Measurements from ENCODE around the gene TLE1.
A peak's percentile ranks its signal among the peaks of the same experiment; 100 is the strongest.

TLE1 gene

DNA sequence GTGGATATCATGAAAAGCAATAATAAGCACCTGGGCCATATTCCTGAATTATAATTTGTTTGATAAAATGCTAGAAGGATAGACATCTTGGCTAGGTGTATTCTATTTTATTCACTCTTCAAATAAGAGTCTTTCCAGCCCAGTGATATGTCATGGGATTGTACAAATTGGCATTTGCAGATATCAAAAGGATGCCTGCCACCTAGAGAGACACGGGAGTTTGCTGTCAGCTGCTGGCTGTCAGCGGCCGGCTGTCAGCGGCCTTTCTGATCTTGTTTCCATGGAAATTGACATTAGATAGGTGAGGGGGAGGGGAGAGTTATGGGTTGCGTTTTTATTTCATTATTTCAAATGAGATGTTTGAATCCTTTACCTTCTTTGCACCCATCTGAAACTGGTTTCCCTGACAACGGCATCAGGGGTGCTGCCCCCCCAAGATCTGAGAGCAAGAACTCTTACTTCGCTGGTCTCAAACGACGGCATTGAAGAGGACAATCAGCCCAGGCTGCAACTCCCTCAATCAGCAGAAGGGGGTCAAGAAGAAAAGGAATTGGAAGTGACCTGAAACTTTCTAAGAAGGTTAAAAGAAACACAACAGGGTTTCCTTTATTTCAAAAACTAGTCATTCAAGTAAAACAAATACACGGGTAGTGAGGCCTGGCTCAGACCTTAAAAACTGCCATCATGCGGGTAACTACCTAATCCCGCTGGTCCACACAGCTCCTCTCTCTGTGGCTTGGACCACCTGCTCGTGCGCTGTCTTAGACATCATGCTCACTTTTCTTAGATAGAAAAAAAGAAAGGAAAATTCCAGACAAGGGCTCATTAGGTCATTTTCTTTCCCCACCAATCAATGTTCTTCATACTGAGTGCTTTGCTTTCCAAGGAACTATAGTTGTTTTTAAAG lies 115.7 kb downstream of the TLE1 start:
- no peak for DNase-seq

DNA sequence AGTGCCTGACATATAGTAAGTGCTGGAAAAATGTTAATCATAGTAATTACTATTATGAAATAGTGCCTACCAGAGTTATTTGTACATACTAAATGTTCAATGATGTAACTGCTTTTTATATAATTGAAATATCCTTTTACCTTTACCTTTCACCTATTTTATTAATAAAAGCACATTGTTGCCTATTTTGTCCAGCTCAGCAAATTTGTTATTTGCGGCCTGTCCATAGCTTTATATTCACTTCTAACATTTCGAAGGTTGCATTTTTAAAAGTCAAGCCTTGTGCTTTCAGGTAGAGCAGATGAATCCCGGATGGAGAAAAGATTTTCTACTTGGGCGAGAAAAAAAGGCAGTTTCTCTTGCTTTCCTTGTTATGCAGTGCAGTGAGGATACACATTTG lies 119.3 kb downstream of the TLE1 start:
- no peak for DNase-seq

DNA sequence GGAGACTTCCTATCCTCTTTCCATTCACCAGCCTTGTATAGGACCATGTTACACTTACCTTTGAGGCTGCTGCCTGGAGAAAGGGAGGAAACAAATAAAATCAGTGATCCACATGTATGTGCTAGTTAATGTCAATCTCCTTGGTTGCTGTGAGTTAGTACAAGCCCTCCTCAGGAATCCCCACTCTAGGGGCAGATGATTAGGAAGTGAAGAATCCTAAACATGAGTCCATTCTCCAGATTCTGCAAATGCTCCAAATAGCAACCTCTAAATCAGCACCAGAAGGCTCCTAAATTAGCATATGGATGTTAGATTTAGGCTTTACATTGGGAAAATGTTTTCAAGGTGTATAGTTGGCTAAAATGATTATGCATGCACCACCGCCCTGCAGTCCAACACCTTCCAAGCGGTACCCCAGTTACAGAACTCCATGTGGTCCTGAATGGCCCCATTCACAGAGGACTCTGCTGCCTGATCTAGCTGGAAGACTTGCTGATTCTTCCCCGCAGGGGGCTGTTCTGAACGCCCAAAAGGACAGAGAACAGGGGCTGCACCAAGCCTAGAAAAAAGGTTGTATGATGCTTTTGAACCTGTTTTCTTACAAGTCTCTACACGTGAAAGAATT lies 123.2 kb downstream of the TLE1 start:
- DNase-seq = no peak

DNA sequence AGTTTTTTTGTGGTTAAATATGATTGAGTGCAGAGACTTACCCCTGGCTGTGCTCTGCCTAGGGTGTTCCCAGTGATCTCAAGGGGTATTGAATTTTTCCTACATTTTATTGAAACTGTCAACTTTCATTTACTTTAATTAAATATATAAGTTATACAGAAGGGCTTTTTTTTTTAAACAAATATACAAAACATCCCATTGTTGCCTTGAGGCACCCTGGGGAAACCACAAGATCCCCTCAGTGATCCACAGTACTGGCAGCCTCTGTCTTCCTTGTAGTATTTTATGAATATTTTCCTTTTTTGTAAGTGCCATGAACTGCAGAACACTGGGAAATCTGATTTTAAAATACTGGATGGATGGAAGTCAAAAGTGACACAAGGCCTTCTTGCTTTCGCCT lies 123.7 kb downstream of the TLE1 start:
- DNase-seq = no peak

DNA sequence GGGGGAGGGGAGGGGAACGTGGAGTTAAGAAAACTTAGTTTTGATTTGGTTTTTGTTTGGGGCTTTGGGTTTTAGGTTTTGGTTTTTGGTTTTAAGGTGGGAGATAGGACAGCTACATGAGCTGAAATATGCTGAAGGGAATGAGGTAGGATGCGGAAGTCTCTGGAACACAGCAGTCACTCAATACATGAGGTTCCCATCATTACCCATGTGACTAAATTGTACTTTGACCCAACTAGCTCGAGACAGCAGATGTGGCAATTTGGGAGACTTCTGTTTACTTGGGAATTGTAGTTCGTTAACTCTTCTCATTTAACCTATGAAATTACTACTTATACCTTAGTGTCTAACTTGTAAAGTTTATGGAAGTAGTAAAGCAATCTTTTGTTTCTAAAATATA lies 124.2 kb downstream of the TLE1 start:
- DNase-seq = no peak

DNA sequence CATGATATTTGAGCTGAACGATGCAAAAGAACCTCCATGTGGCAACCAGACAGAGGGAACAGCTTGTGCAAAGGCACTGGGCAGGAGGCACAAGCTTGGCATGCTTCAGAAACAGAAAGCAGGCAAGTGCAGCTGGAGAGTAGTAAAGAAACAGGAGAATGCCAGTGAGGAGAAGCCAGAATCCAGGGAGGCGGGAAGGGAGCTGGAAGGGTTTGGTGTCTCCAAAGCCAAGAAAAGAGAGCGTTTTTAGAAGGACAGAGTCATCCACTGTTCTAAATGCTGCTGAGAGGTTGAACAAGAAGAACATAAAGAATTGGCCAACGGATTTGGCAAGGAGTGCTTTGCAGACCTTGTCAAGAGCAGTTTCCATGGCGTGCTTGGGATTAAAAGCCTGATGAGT lies 124.7 kb downstream of the TLE1 start:
- DNase-seq = no peak

DNA sequence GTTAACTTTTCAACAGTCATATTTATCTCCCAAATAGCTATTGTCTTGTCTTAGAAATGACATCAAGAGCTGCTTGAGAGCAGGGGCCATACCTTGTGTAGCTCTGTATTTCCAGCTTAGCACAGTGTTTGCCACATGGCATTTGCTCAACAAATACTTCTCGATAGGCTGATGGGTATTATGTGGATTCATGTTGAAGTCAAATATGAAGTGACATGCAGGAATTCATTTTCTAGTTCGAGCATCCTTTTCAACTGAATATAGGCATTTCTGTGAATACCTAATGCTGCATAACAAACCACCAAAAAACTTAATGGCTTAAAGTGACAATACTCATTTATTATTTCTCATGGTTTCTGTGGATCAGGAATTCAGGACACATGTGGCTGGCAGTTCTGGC lies 125.6 kb downstream of the TLE1 start:
- no peak for DNase-seq

DNA sequence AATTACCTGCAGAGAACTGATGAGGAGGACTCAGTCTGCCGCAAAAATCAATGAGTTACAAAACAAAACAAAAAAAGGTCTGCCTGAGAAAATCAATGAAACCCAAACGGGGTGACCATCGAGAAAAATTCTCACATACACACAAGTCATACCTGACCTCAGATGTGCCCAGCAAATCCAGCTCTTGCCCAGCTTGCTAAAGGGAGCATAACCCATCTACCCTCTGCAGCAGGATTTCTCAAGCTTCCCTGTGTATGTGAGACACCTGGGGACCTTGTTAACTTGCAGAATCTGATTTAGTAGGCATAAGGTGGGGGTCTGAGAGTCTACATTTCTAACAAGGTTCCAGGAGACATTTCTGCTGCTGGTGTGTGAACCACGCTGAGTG lies 126.3 kb downstream of the TLE1 start:
- no peak for DNase-seq

DNA sequence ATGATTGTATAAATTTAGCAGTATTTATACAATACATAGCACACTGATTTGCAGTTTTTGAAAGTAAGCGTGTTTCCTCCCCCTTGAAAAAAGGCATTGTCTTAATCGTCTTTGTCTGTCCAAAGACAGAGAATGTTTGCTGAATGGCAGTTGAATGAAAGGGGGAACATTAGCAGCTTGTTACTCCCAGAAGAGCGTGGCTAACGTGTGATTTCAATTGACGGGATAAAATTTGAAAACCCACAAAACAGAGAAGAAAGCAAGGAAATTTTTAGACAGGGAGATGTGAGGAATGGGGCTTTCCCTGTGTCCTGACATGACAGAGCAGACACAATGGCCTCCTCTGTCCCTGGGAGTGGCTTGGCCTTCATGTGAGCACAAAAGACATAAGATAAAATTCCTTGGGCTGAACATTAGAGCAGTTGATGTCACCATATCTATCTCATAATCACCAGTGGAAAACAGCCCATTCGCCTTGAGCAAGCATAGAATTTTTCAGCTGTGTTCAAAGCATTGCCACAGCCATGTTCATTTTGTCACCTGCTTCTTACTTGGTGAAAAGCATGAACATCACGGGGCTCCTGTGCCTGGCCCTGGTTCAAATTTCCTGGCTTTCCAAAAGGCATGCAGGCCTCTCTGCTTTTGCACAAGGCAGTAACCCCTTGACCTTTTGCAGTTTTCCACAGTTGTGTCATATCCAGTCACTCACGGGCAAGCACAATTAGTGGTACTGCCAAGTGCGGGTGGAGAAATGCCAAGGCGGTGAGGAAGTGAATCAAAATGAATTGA lies 126.9 kb downstream of the TLE1 start:
- DNase-seq = peak; percentile 63

DNA sequence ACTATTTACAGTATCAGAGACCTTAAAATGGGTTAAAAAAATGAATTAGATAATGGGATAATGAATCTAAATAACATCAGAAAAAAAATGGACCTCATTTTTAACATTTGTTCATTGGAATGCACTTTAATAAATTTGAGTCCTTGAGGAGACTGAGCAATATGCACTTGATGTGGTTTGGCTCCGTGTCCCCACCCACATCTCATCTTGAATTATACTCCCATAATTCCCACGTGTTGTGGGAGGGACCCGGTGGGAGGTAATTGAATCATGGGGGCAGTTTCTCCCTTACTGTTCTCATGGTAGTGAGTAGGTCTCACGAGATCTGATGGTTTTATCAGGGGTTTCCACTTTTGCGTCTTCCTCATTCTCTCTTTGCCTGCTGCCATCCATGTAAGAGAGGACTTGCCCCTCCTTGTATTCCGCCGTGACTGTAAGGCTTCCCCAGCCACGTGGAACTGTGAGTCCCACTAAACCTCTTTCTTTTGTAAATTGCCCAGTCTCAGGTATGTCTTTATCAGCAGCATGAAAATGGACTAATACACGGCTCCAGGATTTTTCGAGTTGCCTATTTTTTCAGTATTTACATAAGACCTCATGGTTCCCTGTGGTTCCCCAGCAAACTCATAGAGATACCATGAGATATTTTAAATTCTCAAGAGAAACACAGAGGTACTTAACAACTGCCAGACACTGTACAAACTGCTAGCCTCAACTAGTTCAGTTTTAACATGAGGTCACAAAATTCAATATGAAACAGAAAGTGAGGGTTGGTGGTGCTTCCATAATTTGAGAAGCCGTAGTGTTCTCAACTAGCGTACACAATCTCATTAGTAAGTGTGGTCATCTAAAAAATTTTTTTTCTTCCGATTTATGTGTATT lies 128.3 kb downstream of the TLE1 start:
- DNase-seq = peak; percentile 54

DNA sequence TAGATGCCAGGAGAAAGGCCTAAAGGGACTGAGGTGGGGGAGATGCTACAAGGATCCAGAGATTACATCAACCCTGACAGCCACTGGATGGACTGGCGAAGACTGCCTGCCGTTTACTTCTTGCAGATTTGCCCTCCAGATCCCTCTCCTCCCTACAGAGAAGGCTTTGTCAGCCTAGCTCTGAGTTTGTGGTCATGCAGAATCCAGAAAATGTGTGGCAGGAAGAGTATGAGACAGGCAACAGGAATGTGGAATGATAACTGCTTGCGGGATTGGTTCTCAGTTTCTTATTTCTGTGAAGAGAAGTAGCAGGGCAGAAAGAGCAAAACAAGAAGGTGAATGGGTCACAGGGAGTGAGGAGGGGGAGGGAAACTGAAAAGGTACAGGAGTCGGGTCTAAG lies 129.6 kb downstream of the TLE1 start:
- peak; percentile 97 for DNase-seq

DNA sequence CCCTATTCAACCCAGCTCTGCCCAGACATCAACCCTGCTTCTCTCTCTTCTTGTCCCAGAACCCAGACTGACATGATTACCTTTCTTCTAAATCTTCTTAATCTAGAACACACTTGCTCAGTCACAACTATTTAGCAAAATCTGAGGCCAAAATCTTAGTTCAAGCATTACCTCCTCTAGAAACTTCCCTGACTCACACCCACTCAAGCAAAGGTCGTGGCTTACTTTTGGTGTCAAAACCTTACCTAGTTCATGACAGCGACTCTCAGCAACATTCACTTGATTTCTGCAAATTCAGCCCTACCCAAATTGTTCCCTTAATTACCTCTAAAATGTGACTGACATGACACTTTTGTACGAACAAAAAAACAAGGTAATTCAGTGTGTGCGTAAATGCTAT lies 130.2 kb downstream of the TLE1 start:
- no peak for DNase-seq

DNA sequence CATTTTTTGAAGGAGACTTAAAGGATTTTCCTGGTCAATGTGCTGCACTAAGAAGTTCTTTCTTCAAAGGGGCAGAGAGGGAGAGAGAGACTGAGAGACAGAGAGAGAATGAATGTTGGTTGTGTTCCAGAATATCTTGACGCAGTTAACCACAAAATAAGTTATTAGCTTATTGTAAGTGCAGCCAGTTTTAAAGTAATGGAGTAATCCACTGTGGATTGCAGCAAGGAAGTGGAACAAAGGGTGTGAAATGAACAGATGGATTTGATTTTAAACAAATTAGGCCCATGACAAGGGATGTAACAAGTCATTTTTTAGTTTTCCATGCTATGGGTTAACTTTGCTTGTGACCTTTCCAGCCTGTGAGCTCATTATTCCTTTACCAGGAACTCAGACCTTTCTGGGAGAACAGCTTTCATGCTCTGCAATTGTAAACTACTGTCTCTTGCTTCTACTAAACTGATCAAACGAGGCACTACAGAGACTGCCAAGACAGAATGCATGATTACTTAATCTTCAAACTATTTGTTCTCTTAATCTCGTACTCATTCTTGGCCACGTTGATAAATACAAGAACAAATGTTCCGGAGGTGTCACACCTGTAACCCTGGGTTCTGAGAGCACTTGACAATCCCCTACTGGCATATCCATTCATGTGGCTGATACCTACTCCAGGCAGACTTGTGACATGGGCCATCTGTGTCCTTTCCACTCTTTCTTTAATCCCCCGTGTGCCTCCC lies 131.1 kb downstream of the TLE1 start:
- DNase-seq = peak; percentile 96

DNA sequence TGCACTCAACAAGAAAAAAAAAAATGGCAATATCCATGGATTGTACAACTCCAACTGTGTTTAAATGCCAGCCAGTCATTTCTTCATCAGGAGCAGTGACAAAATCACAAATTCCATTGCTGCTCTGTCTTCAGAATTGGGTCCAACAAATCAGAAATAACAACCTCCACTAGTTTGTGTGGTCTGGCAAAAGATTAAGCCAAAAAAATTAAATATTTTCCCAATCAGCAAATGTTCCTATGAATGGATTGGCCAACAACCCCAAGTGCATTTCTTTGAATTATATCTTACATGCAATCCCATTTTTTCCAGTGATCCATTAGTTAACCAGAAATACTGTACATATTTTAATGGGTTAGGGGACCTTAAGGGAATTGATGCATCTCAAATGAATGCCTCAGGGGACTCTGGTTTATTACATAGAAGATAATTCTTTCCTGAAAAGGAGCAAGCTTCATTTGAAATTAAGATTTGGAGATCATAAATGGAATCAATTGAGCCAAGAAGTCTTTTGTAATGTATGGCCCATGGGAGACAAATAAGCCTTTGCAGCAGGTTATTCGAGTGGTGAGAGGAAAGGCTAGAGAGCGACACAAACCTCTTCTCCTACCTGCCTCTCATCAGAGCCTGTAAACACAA lies 131.8 kb downstream of the TLE1 start:
- peak; percentile 80 for DNase-seq

DNA sequence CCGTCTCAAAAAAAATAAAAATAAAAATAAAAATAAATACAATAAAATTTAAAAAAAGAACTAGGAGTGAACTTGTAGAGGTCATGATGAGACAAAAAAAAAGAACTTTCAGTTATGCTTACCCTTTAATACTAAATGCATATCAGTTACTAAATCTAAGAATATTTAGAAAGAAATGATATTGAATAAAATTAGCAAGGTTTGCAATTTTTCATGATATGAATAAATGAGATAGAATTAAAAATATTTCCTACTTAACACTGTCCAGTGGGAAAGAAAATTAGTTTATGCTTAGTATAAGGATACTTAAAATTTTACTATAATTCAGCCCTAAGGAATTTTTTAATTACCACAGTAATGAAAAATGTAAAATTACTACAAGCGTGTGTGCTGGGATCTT lies 132.4 kb downstream of the TLE1 start:
- DNase-seq = no peak

DNA sequence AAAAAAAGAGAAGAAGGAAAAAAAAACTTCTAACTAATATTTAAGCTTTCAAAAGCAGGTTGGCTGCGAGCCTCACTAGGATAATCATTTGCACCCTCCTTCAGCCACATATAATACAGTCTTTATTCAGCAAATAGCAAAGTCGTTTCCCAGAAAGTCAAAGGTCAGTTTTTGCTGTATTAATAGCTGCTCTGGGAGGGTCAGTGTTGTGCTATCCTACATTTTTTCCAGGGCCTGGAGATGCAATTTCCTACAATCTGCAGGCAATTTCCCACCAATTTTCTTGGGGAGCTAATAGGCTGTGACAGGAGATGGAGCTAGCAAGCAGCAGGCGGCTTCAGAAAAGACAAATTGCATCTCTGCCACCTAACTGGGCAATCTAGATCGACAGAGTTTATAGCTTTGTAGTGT lies 136.8 kb downstream of the TLE1 start:
- no peak for DNase-seq

DNA sequence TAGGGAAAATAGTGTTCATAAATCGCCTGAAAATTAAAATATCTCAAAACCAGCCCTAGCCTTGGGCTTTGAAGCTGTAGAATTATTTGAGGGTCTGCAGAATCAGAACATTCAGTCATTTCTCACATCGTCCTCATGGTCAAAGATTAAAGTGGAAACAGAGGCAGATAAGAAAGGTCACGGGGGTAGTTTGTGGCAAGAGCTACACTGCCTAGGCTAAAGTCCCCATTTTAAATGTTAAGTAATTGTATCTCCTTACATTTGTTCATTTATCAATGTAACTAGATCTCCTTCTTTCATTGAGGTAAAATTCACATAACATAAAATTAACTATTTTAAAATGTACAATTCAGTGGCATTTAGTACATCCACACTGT lies 139.2 kb downstream of the TLE1 start:
- DNase-seq = no peak

DNA sequence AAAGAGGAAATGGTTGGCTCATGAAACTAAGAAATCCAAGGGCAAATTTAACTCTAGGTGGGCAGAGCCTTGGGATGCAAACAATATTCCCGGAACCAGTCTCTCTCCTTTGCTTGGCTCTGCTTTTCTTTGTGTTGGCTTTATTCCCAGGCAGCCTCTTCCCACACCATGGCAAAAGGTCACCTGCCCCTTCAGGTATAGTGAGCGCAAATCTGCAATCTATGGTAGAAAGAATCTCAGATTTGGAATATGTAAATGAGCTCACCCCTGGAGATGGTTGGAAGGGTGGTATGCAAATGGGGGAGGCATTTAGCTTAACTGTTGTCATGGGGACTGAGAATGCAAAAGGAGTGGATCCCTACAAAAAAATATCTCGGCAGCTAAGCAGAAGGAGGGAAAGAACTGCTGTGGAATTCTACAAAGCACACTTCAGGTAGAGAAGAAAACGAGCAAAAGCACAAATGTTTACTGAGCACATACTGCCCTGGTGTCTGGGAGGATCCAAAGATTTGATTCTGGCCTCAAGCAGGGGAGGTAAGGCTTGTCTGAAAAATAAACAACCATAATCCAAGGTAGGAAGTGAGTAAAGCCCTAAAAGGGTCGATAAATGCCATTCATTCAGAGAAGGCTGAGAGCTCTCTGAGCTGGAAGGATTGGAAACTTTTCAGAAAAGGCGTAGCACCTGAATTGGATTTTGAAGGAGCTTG lies 139.7 kb downstream of the TLE1 start:
- DNase-seq = no peak

DNA sequence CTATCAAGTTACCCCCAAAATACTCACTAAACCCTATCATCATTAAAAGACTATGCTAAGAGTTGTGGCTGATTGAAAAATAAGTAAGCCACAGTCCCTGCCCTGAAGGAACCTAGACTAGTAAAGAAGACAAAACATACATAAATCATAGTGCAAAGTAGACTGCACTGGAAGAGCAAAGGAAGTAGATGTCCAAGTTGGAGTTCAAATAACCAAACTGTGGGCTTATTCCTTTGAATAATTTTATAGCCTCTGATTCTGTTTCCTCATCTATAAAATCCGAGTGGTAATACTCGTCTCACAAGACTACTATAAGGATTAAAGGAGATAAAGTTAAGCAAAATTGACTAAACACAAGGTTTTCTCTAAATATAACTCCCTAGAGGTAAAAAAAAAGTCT lies 140.4 kb downstream of the TLE1 start:
- DNase-seq = no peak

DNA sequence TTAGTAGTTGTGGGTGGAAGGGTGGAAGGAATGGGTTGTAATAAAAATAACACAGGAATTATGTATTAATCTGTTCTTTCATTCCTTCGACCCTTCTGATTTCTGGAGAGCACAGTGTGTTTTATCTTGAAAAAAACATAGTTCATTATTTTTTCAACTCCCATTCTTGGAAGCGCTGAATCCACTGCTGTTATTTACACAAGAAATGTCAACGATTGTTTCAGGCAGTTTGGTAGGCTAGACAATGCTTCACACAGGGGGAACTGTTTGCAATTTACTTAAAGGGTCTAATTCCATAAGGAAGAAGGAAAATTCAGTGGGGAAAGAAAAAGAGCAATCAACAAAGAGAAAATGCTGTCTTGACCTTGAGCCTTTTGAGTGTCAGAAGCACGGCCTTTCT lies 142.9 kb downstream of the TLE1 start:
- no peak for DNase-seq

DNA sequence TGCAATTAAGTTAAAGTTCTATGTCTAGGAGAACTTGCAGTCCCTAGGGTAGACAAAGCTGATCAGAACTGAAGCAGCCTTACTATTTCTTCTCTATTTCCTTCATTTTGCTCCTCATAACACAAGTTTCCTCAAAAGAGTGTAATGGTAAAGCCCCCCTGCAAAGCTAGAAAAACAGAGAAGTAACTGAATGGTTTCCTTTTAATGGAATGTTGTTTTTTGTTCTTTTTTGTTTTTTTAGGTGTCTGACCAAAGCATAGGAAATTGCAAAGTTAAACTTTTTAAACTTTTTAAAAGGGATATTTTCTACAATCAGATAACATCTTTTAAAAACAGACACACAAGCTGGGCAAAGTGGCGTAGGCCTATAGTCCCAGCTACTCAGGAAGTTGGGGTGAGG lies 145.7 kb downstream of the TLE1 start:
- no peak for DNase-seq

Measured in fibroblast of skin of right biceps (primary cell).